GM18505 (cell line): ENCODE data around the gene CA12.

Experiments used
- ATAC-seq: cut with Tn5 transposase; IDR thresholded peaks from one replicate; pipeline ENCODE4 v1.9.1; 2021; ENCODE audit not compliant: unreplicated experiment
- POLR2A ChIP-seq: IDR thresholded peaks from 4 replicates; pipeline ENCODE4 v1.6.1; 2011; ENCODE audit warnings: borderline replicate concordance; ENCODE audit not compliant: insufficient read depth, insufficient read length; ENCODE audit errors: extremely low read depth

CA12 gene

DNA sequence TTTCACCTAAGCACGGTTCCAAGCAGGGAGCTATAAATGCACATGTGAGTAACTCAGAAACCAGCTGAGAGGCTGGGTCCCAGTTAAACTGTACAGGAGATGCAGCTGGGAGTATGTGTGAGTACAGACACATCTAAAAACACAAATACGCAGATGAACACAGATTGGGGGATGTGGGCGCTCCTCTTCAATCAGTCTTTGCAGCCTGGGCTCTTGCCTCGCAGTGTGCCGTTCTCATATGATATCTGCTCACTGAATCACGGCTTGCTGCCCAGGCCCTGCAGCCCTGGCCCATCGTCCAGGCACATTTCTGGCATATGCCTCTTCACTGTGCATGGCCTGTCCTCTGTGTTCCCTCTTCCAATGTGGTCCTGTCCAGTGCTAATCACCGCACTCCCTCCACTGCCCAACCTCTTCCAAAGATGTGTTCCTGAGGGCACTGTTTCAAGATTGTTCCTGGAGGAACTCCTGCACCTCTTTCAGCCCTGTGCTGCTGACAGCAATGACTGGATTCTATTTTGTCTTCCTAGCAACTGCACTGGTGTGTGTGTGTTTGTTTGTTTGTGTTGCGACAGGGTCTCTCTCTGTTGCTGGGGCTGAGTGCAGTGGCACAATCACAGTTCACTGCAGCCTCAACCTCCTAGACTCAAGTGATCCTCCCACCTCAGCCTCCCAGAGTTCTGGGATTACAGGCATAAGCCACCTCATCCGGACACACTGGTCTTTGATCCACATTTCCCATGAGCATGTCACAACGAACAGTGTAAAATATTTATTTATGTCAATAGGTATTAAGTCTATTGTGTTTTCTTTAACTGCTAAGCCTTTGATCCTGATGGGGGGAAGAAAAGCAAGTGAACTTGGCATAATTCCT is 17.0 kb downstream of the CA12 start:
- no peak for TF ChIP-seq POLR2A
- ATAC-seq, result no peak

- no peak for TF ChIP-seq POLR2A
- ATAC-seq, result no peak
Observed at GRCh38 chr15:63363292-63363691, 18.4 kb downstream of the CA12 start.

DNA sequence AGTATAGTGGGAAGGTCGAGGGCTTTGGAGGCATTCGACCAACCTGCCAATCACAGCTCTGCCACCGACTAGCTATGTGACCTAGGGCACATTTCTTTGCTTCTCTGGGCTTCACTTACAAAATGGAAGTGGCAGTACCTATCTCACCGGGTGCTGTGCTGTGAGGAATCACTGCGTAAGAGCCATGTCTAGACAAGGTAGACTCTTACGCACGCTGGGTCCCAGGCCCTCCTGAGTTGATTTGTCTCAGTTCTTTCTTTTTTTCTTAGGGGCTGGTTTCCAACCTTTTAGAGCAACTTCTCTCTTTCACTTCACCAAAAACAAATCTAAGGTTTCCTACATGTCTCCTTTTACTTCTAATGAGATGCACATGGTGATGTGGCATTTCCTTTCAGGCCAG is 18.8 kb downstream of the CA12 start:
- no peak for ATAC-seq

DNA sequence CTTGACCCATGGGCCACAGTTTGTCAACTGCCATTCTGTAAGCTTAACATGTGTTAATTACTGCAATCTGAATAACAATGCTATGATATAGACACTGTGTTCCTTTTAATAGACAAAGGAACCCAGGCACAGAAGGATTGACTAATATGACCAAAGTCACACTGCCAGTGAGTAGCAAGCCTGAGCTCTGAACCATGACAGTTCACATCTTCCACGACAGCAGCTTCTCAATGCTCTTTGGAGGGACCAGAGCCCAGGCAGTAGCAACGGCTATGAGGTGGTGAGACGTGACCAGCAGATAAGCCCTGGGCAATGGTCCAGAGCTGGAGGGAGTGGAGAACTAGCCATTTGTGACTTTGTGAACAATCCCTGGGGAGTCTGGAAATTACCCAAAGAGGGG is 19.4 kb downstream of the CA12 start:
- no peak for TF ChIP-seq POLR2A
- ATAC-seq, result no peak

More for the DNA sequence above, 18.8 kb downstream of the CA12 start:
- TF ChIP-seq POLR2A, result no peak

DNA sequence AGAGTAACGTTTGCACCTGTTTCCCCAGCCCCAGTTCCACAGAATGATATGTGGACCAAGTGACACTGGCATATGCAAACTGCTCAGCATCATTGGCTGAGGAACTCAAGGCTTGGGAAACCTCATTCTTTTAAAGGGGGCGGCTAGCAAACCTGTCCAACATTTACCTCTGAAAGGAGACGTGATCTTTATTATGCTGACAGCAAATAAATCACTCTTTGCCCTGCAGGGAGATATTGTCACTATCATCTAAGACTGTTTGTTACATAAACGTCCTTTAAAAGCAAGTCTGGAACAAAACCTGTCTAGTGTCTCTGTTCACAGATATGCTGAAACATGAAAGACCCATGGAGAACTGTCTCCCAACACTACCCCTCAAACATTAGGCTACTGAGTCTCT is 21.5 kb downstream of the CA12 start:
- no peak for TF ChIP-seq POLR2A
- no peak for ATAC-seq

GRCh38 chr15:63358241-63359029 is 23.2 kb downstream of the CA12 start:
- TF ChIP-seq POLR2A, result no peak
- ATAC-seq, result no peak

- ATAC-seq, result no peak
- TF ChIP-seq POLR2A, result no peak
Observed at GRCh38 chr15:63357731-63358130, 23.9 kb downstream of the CA12 start.

DNA sequence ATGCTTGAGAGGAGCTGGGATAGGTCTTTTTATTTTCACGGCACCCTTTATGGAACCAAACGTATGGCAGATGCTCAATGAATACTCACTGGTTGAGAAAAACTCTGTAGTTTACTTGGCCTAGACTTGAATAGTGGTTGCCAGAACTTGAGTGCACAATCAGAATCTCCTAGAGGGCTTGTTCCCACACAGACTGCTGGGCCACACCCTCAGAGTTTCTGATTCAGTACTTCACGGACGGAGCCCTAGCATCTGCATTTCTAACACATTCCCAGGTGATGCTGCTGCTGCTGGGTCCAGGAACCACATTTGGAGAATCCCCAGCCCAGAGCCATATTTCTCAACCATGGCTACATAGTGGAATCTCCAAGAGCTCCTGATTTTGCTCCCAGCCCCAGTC is 24.6 kb downstream of the CA12 start:
- ATAC-seq, result no peak
- TF ChIP-seq POLR2A, result no peak

GRCh38 chr15:63354821-63355650 is 26.6 kb downstream of the CA12 start:
- no peak for TF ChIP-seq POLR2A
- no peak for ATAC-seq

DNA sequence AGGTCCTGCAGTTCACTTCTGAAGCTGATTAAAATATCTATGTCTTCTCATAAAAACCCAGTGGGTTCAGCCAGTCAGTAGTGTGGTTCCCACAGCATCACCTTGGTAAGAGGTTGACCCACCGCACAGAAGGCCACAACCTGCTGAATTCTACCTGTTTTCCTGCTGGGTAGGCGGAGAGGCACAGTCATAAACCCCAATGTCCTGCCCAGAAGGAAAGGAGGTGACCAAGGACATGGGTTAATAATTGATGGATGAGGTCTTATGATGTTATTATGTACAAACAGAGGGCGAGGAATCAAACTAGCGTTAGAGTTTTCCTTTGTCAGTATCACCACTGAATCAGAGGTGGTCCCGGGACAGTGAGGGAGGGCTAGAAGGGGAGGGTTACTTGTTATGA is 27.8 kb downstream of the CA12 start:
- no peak for TF ChIP-seq POLR2A
- ATAC-seq, result no peak

GRCh38 chr15:63353261-63353660 is 28.4 kb downstream of the CA12 start:
- TF ChIP-seq POLR2A, result no peak
- ATAC-seq, result no peak

- ATAC-seq, result no peak
- TF ChIP-seq POLR2A, result no peak
Observed at GRCh38 chr15:63352808-63353207, 28.8 kb downstream of the CA12 start.

DNA sequence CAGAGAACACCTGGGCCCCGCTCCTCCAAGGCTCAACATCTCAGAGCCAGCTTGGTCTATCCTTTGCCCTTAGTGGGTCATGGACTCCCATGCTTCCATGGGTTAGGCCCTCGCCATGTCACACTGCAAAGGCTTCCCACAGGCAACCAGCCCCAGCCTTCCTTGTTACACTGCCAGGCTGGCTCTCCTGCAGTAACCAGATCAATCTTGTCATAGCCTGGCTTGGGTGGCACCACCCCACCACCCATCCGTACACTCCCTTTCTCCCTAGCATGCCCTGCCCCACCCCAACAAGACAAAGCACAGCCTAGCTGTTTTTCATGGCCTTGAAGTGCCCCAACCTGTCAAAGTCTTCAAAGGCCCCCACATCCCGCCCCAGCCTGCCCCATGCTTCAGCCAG is 30.5 kb downstream of the CA12 start:
- TF ChIP-seq POLR2A, result no peak
- ATAC-seq, result no peak
